Midbrain (tissue), 1 donor: ENCODE data around the gene IPO11.
"Not testable (repeated sequence)": the region's sequence is repeated elsewhere in the genome, so short reads cannot be mapped to it uniquely, and the experiment has no call there.

Source experiments
- DNase-seq: peaks from one replicate; lab custom pipeline; 2025; lab: John Stamatoyannopoulos, UW

The IPO11 gene

GRCh38 chr5:62645223-62645622, 232.7 kb downstream of the IPO11 start:
- DNase-seq = no peak

- DNase-seq = no peak
Observed at GRCh38 chr5:62647241-62647640, 234.7 kb downstream of the IPO11 start.

GRCh38 chr5:62649025-62649424, 236.5 kb downstream of the IPO11 start:
- no peak for DNase-seq

- no peak for DNase-seq
Observed at GRCh38 chr5:62649476-62650113, 237.0 kb downstream of the IPO11 start.

- DNase-seq = no peak
Observed at GRCh38 chr5:62650197-62650596, 237.6 kb downstream of the IPO11 start.

GRCh38 chr5:62652225-62652624, 239.7 kb downstream of the IPO11 start:
- DNase-seq = no peak

GRCh38 chr5:62653001-62653863, 240.7 kb downstream of the IPO11 start:
- DNase-seq = no peak

- DNase-seq = no peak
Observed at GRCh38 chr5:62653864-62654575, 241.5 kb downstream of the IPO11 start.

- not testable (repeated sequence) for DNase-seq
Observed at GRCh38 chr5:62657772-62658171, 245.2 kb downstream of the IPO11 start.

- DNase-seq = no peak
Observed at GRCh38 chr5:62661126-62661525, 248.6 kb downstream of the IPO11 start.

GRCh38 chr5:62662521-62662920, 250.0 kb downstream of the IPO11 start:
- DNase-seq = no peak

- DNase-seq = no peak
Observed at GRCh38 chr5:62671479-62671878, 258.9 kb downstream of the IPO11 start.

- DNase-seq = not testable (repeated sequence)
Observed at GRCh38 chr5:62676596-62676995, 264.0 kb downstream of the IPO11 start.
